Measurements from ENCODE around the gene PSEN2. TPM values are rescaled to one million over a fixed set of nuclear protein-coding genes. Genes with fewer than 3 reads are reported as not detected.
A peak's percentile ranks its signal among the peaks of the same experiment; 100 is the strongest.

PSEN2 gene
- total RNA-seq, 1 experiment from 2014 or later = 17.4 TPM

DNA sequence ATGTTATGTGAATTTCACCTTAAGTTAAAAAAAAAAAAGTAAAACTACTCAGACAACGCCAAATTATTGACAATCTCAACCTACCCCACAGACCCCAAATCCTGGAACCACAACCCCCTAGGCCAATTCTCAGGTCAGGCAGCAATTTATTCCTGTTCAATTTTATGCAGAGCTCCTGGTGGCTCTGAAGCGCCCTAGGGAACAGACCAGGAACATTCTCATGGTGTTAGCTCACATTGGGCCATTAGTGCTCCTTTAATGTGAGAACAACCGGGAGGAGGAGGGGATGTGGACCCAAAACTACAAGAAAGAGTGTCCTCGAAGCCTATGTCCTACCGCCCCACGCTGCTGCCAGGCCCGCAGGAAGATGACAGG is 403 bp upstream of the PSEN2 start:
- no peaks in the 10 kb centered on the region for H3K79me2 ChIP-seq (ENCODE audit: insufficient read depth, low read length)
- no peak overlapping the region for H2BK120ac ChIP-seq (ENCODE audit: low read depth, low read length, poor library complexity, severe bottlenecking)
- no CpG with 5 or more reads among the region's 7 CpGs for WGBS (ENCODE audit: extremely low coverage, insufficient read length, low lambda C conversion rate)
- Mint-ChIP-seq H3K36me3 (ENCODE audit: insufficient read depth in 1 of 3, low read depth in 3 of 3) (peaks cover 0 to 5% (median 0%) of the 10 kb centered on the region in 3 experiments; a peak in 1 of 7 replicates), H3K9me3 (no peaks in the 10 kb centered on the region; a peak in 1 of 5 replicates), H3K4me1 (peaks cover 34 to 37% of the 10 kb centered on the region in 2 experiments), H3K4me3 (peak overlapping the region; percentile 64 to 84), H3K27me3 (ENCODE audit: low read depth) (peaks cover 21% of the 10 kb centered on the region), H3K27ac (no peak overlapping the region)
- no peak overlapping the region for H3K4ac ChIP-seq (ENCODE audit: low read depth, low read length)
- H4K91ac ChIP-seq (ENCODE audit: insufficient read length, low read depth, low read length) = no peak overlapping the region
- H3K79me1 ChIP-seq (ENCODE audit: insufficient read depth, low read depth, low read length, poor library complexity, severe bottlenecking) = no peaks in the 10 kb centered on the region
- no peak overlapping the region for H3K56ac ChIP-seq (ENCODE audit: insufficient read length, low read depth, low read length)
- H3K23me2 ChIP-seq (ENCODE audit: insufficient read length, low read depth, low read length, poor library complexity, severe bottlenecking) = peaks cover 8% of the 10 kb centered on the region
- no peak overlapping the region for H3K14ac ChIP-seq (ENCODE audit: insufficient read depth, low read length)
- H2BK5ac ChIP-seq (ENCODE audit: insufficient read length, low read length) = no peak overlapping the region
- no peak for TF ChIP-seq CTCF (conservative IDR thresholded peaks at IDR 0.05)
- H3K9ac ChIP-seq (ENCODE audit: extremely low read depth, insufficient read length, low read length) = no peak overlapping the region
- no peak overlapping the region for H4K5ac ChIP-seq (ENCODE audit: insufficient read length, low read depth, low read length)
- no peak overlapping the region for H4K8ac ChIP-seq (replicated peaks; ENCODE audit: insufficient read length, low read depth, low read length)
- H3K27ac ChIP-seq (ENCODE audit: insufficient read length, low read depth, low read length) = no peak overlapping the region
- no peak for DNase-seq
- H4K20me1 ChIP-seq (ENCODE audit: control insufficient read depth, insufficient read depth, insufficient read length) = no peaks in the 10 kb centered on the region
- no peak overlapping the region for H2AFZ ChIP-seq (ENCODE audit: low read length)
- H2BK15ac ChIP-seq (ENCODE audit: low read depth, low read length) = no peak overlapping the region
- H3K4me2 ChIP-seq (ENCODE audit: insufficient read depth, insufficient read length, low read length) = peak overlapping the region; percentile 82
- no peak overlapping the region for H2BK20ac ChIP-seq (ENCODE audit: low read depth, low read length, poor library complexity, severe bottlenecking)
- H3K27me3 ChIP-seq (ENCODE audit: insufficient read depth, low read length) = peaks cover 3% of the 10 kb centered on the region; the same call in 1 of the 2 replicates
- H3K18ac ChIP-seq (ENCODE audit: insufficient read length, low read depth, low read length) = peak overlapping the region; percentile 25
- no peak overlapping the region for H3K23ac ChIP-seq (ENCODE audit: insufficient read length, low read depth, low read length)
- no peak overlapping the region for H2BK12ac ChIP-seq (ENCODE audit: insufficient read length, low read depth, low read length)
- H3K9me3 ChIP-seq (ENCODE audit: control insufficient read depth, low read depth, low read length) = no peaks in the 10 kb centered on the region
- no peak overlapping the region for H2AK5ac ChIP-seq (ENCODE audit: insufficient read length, low read length)
- H3K4me1 ChIP-seq (ENCODE audit: insufficient read depth, low read length) = peaks cover 6% of the 10 kb centered on the region; the same call in 1 of the 2 replicates
- H3T11ph ChIP-seq (ENCODE audit: low read length) = no peak overlapping the region
